Suprapubic skin (tissue), 4 donors: ENCODE measurements around the gene TJAP1. TPM values are rescaled to one million over a fixed set of nuclear protein-coding genes. Genes with fewer than 3 reads are reported as not detected.

Experiments
- DNase-seq, 2 donors: peaks; one replicate each; pipeline ENCODE4 v3.0.0-alpha.2; 2019; ENCODE audit warnings: low spot score in 2 of 2
- H3K27ac ChIP-seq: fragments of 200-600 bp; sonication (generic); one replicate; pipeline ENCODE4 v1.5.1; 2019
- H3K27me3 ChIP-seq: fragments of 200-600 bp; sonication (generic); one replicate; pipeline ENCODE4 v1.5.1; 2019
- H3K36me3 ChIP-seq: fragments of 200-600 bp; sonication (generic); one replicate; pipeline ENCODE4 v1.5.1; 2019
- H3K4me1 ChIP-seq: fragments of 200-600 bp; sonication (generic); one replicate; pipeline ENCODE4 v1.5.1; 2019
- H3K4me3 ChIP-seq: fragments of 200-600 bp; sonication (generic); one replicate; pipeline ENCODE4 v1.5.1; 2019; ENCODE audit warnings: mild to moderate bottlenecking
- H3K9me3 ChIP-seq: fragments of 200-600 bp; sonication (generic); one replicate; pipeline ENCODE4 v1.5.1; 2019
- CTCF ChIP-seq, 2 donors: fragments of 200-600 bp in 1 of 2; fragments of 450-650 bp in 1 of 2; sonication (generic) in 1 of 2; IDR thresholded peaks; one replicate each; pipeline ENCODE4 v1.5.1; 2016 to 2019; ENCODE audit warnings: antibody characterized with exemption in 2 of 2, mild to moderate bottlenecking in 1 of 2, moderate library complexity in 1 of 2
- EP300 ChIP-seq: sonication (generic); formaldehyde crosslinking; IDR thresholded peaks from one replicate; pipeline ENCODE4 v1.6.1; 2017; ENCODE audit warnings: antibody characterized with exemption
- POLR2A ChIP-seq, 2 donors: fragments of 450-650 bp; IDR thresholded peaks; one replicate each; pipeline ENCODE4 v1.6.1; 2017; ENCODE audit warnings: antibody characterized with exemption in 2 of 2, mild to moderate bottlenecking in 2 of 2, moderate library complexity in 2 of 2
- POLR2AphosphoS5 ChIP-seq, 3 donors: sonication (generic); formaldehyde crosslinking; IDR thresholded peaks; one replicate each; pipeline ENCODE4 v1.6.1; 2017; ENCODE audit warnings: antibody characterized with exemption in 3 of 3
- WGBS: methylation state at CpG from one replicate; pipeline ENCODE4 v1.1.5; 2018; 5-methylcytosine and 5-hydroxymethylcytosine counted together
- total RNA-seq, 4 donors: library from RNA; depleted of rRNA; stranded (reverse); fragments of >200 nt; gene quantifications; one replicate each; pipeline ENCODE4 v1.1.0, GENCODE V29; 2016

The TJAP1 gene
- total RNA-seq, 4 donors from 2014 or later, result 17.8 to 32.4 (median 30.6) TPM

GRCh38 chr6:43540507-43540906 is 63.1 kb downstream of the TJAP1 start:
- no peak overlapping the region for H3K27ac ChIP-seq
- TF ChIP-seq POLR2AphosphoS5 (IDR thresholded peaks at IDR 0.05) (no peak), CTCF (IDR thresholded peaks at IDR 0.05) (no peak), POLR2A (IDR thresholded peaks at IDR 0.05) (no peak), EP300 (no peak)
- DNase-seq, result peak in 1 of 2 donors; percentile 23
- no peaks in the 10 kb centered on the region for H3K9me3 ChIP-seq
- 88% methylated on average over 5 of the region's 5 CpGs for WGBS
- H3K4me3 ChIP-seq, result no peak overlapping the region
- H3K4me1 ChIP-seq, result no peaks in the 10 kb centered on the region
- H3K27me3 ChIP-seq, result no peaks in the 10 kb centered on the region
- peaks cover 76% of the 10 kb centered on the region for H3K36me3 ChIP-seq

DNA sequence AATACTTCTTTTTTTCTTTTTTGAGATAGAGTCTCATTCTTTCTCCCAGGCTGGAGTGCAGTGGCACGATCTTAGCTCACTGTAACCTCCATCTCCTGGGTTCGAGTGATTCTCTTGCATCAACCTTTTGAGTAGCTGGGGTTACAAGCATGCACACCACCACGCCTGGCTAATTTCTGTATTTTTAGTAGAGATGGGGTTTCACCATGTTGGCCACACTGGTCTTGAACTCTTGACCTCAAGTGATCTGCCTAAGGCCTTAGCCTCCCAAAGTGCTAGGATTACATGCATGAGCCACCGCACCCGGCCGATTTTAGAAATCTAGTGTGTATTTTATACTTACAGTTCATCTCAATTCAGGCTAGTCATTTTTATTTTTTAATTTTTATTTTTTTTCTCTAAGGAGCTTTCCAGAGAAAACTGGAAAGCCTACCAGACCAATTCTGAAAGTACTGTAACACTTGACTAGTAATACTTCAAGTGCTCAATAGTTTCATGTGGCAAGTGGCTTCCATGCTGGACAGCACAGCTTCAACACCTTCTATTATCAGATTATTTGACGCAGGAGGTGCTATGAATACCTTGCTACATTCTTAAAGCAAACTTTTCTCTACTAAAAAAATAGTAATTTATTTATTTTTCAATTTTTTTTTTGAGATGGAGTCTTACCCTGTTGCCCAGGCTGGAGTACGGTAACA is 64.6 kb downstream of the TJAP1 start:
- DNase-seq, result peak in 1 of 2 donors; percentile 35
- H3K36me3 ChIP-seq, result peaks cover 79% of the 10 kb centered on the region
- H3K27ac ChIP-seq, result no peak overlapping the region
- H3K27me3 ChIP-seq, result no peaks in the 10 kb centered on the region
- TF ChIP-seq EP300 (no peak), POLR2A (IDR thresholded peaks at IDR 0.05) (no peak)
- 91% methylated on average over 8 of the region's 8 CpGs for WGBS
- H3K4me3 ChIP-seq, result no peak overlapping the region
- no peaks in the 10 kb centered on the region for H3K4me1 ChIP-seq
- no peaks in the 10 kb centered on the region for H3K9me3 ChIP-seq

DNA sequence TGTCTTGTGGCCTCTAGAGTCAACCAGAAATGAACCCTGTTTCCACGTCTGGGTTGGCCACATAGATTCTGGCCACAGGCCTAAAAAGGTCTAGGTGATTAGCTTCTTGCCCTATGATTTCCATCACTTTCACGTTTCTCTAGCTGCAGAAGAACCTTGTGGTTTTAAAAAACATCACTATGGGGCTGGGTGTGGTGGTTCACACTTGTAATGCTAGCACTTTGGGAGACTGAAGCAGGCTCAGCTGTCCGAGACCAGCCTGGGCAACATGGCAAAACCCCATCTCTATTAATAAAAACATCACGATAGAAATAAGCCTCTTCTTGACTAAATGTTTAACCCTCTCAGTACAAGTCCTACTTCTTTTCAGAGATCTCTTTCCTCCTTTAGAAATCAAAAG is 67.1 kb downstream of the TJAP1 start:
- DNase-seq, result no peak
- 67% methylated on average over 4 of the region's 4 CpGs for WGBS
- no peak for TF ChIP-seq CTCF (IDR thresholded peaks at IDR 0.05)
- no peak for TF ChIP-seq EP300
- no peak for TF ChIP-seq POLR2A (IDR thresholded peaks at IDR 0.05)
- H3K4me1 ChIP-seq, result no peaks in the 10 kb centered on the region
- no peaks in the 10 kb centered on the region for H3K9me3 ChIP-seq
- no peak overlapping the region for H3K4me3 ChIP-seq
- peaks cover 84% of the 10 kb centered on the region for H3K36me3 ChIP-seq
- H3K27ac ChIP-seq, result no peak overlapping the region
- no peaks in the 10 kb centered on the region for H3K27me3 ChIP-seq

GRCh38 chr6:43547222-43547621 is 69.9 kb downstream of the TJAP1 start:
- Histone ChIP-seq H3K36me3 (peaks cover 96% of the 10 kb centered on the region), H3K27me3 (no peaks in the 10 kb centered on the region), H3K9me3 (no peaks in the 10 kb centered on the region), H3K4me1 (no peaks in the 10 kb centered on the region), H3K4me3 (no peak overlapping the region), H3K27ac (no peak overlapping the region)
- WGBS, result 82% methylated on average over 3 of the region's 3 CpGs
- no peak for DNase-seq
- no peak for TF ChIP-seq POLR2A (IDR thresholded peaks at IDR 0.05)
- TF ChIP-seq POLR2AphosphoS5 (IDR thresholded peaks at IDR 0.05), result no peak
- no peak for TF ChIP-seq CTCF (IDR thresholded peaks at IDR 0.05)
- TF ChIP-seq EP300, result no peak

Other genes with a start within 250 kb of the TJAP1 start
- gene DNPH1, start 248.1 kb upstream of the TJAP1 start, total RNA-seq, result 10 to 100 TPM; 21.9 to 88.4 (median 74.4) TPM
- gene TTBK1, start 234.1 kb upstream of the TJAP1 start, total RNA-seq, result not detected
- not detected for gene SLC22A7, start 179.3 kb upstream of the TJAP1 start, total RNA-seq
- gene CRIP3, start 168.7 kb upstream of the TJAP1 start, total RNA-seq, result 1 to 10 TPM in 3 of 4 donors, not detected in 1; 2.2 to 3.4 (median 2.6) TPM
- gene ZNF318, start 107.9 kb upstream of the TJAP1 start, total RNA-seq, result 10 to 100 TPM; 20.9 to 35.5 (median 24.8) TPM
- 10 to 100 TPM; 16.1 to 39.1 (median 27.4) TPM for gene ABCC10, start 50.0 kb upstream of the TJAP1 start, total RNA-seq
- 10 to 100 TPM; 23.6 to 61.7 (median 32.3) TPM for gene DLK2, start 22.0 kb upstream of the TJAP1 start, total RNA-seq
- under 1 TPM in 2 of 4 donors, not detected in 2; 0.34 to 0.42 TPM for gene LRRC73, start 32.8 kb downstream of the TJAP1 start, total RNA-seq
- 100 to 1,000 TPM in 1 of 4 donors, 10 to 100 TPM in 3; 69.8 to 115 (median 84.6) TPM for gene YIPF3, start 39.4 kb downstream of the TJAP1 start, total RNA-seq
- gene POLR1C, start 39.5 kb downstream of the TJAP1 start, total RNA-seq, result 10 to 100 TPM; 31.1 to 44.7 (median 35.6) TPM
- 10 to 100 TPM; 24.1 to 49.8 (median 29.0) TPM for gene XPO5, start 98.5 kb downstream of the TJAP1 start, total RNA-seq
- 10 to 100 TPM; 14.2 to 24.3 (median 17.0) TPM for gene POLH, start 98.6 kb downstream of the TJAP1 start, total RNA-seq
- 10 to 100 TPM; 23.7 to 67.6 (median 31.5) TPM for gene GTPBP2, start 151.7 kb downstream of the TJAP1 start, total RNA-seq
- gene MAD2L1BP, start 158.3 kb downstream of the TJAP1 start, total RNA-seq, result 10 to 100 TPM; 35.4 to 63.1 (median 49.7) TPM
- gene RSPH9, start 167.5 kb downstream of the TJAP1 start, total RNA-seq, result under 1 TPM in 2 of 4 donors, not detected in 2; 0.24 to 0.57 TPM
- 10 to 100 TPM; 43.6 to 59.0 (median 48.6) TPM for gene MRPS18A, start 210.2 kb downstream of the TJAP1 start, total RNA-seq